Stimulated activated CD4-positive, alpha-beta T cell treated with anti-CD3 and anti-CD28 coated beads, TNF-alpha, amount 100 ng/mL, for 4 hours (primary cell): ENCODE measurements around the gene PLEK.
"Not testable (repeated sequence)": the region's sequence is repeated elsewhere in the genome, so short reads cannot be mapped to it uniquely, and the experiment has no call there.

ENCODE experiments used
- DNase-seq, 3 experiments: peaks; one replicate each; pipeline ENCODE4 v3.0.0-alpha.2; 2020; ENCODE audit warnings: low read depth in 3 of 3

PLEK gene

GRCh38 chr2:68441179-68441993 lies 76.3 kb downstream of the PLEK start:
- DNase-seq: peak; percentile 44 to 76 (median 50)

DNA sequence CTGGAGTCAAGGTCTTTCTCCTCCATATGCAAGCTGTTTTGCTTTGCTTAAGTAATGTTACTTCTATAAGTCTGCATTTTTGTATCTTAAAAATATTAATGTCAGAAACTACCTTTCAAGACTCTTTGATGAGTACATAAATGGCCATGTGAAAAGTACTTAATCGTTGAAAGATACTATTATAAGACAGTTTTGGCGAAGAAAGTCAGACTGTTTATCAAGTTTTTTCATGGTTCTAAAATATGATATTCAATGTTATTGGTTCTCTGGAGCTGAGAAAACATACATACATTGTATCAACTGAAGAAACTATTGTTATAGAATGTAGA lies 76.9 kb downstream of the PLEK start:
- DNase-seq: no peak

- not testable (repeated sequence) for DNase-seq
Measured at GRCh38 chr2:68446425-68446824, 81.3 kb downstream of the PLEK start.
